Small intestine (tissue), 7 donors: Measurements from ENCODE around the gene TENM4. TPM values are rescaled to one million over a fixed set of nuclear protein-coding genes. Genes with fewer than 3 reads are reported as not detected.
A peak's percentile ranks its signal among the peaks of the same experiment; 100 is the strongest.

Experiments used
- DNase-seq, 2 donors: peaks; one replicate each; pipeline versions ENCODE4 v3.0.0 to v3.0.0-alpha.2; 2013
- FAIRE-seq: peaks from 2 replicates; lab custom pipeline; 2012; peaks lifted over from hg19 to GRCh38; lab: Jason Lieb, UNC
- H3K27ac ChIP-seq, 3 donors: one replicate each; pipeline ENCODE4 v1.5.1; 2013; ENCODE audit warnings: low read length in 2 of 3, mild to moderate bottlenecking in 2 of 3, control low read depth in 1 of 3, inconsistent platforms in 1 of 3, low read depth in 1 of 3, moderate library complexity in 1 of 3
- H3K27me3 ChIP-seq, 3 donors: one replicate each; pipeline ENCODE4 v1.6.1; 2013; ENCODE audit warnings: low read length in 3 of 3, inconsistent platforms in 1 of 3; ENCODE audit not compliant: control insufficient read depth in 3 of 3, insufficient read depth in 3 of 3
- H3K36me3 ChIP-seq, 3 donors: one replicate each; pipeline ENCODE4 v1.6.1; 2013; ENCODE audit warnings: low read length in 3 of 3, inconsistent platforms in 1 of 3, low read depth in 1 of 3, mild to moderate bottlenecking in 1 of 3, moderate library complexity in 1 of 3; ENCODE audit not compliant: control insufficient read depth in 3 of 3, insufficient read depth in 2 of 3
- H3K4me1 ChIP-seq, 3 donors: one replicate each; pipeline ENCODE4 v1.6.1; 2013; ENCODE audit warnings: low read length in 2 of 3, inconsistent platforms in 1 of 3, low read depth in 1 of 3, mild to moderate bottlenecking in 1 of 3, moderate library complexity in 1 of 3; ENCODE audit not compliant: control insufficient read depth in 3 of 3, insufficient read depth in 2 of 3
- H3K4me3 ChIP-seq, 3 donors: one replicate each; pipeline ENCODE4 v1.5.1; 2013; ENCODE audit warnings: low read length in 3 of 3, control low read depth in 1 of 3, inconsistent platforms in 1 of 3, low read depth in 1 of 3, mild to moderate bottlenecking in 1 of 3, moderate library complexity in 1 of 3
- H3K9me3 ChIP-seq, 2 donors: one replicate each; pipeline ENCODE4 v1.6.1; 2013; ENCODE audit warnings: low read depth in 1 of 2, low read length in 1 of 2; ENCODE audit not compliant: control insufficient read depth in 2 of 2, insufficient read depth in 1 of 2
- WGBS, 3 donors: extraction: QIAGEN DNeasy Blood & Tissue Kit; methylation state at CpG; one replicate each; pipeline ENCODE4 v1.1.7; 2013; 5-methylcytosine and 5-hydroxymethylcytosine counted together
- polyA plus RNA-seq, 4 donors: library from polyadenylated mRNA; stranded (reverse) in 3 of 4; unstranded in 1 of 4; fragments of 200-250 nt in 3 of 4; fragments of 120-200 nt in 1 of 4; gene quantifications; one replicate each; pipeline versions ENCODE4 v1.2.1 to v1.2.3, GENCODE V29; 2013
- donor health status: healthy with polysubstance abuse.
- donor health status: control.
- donor health status: control.
- donor health status: Bipolar disorder and iron deficiency.
- donor health status: healthy.

TENM4 gene
- polyA plus RNA-seq, 4 donors, result under 0.01 to 0.96 (median 0.31) TPM; not detected in 1

- Histone ChIP-seq H3K4me3 (no peak overlapping the region), H3K36me3 (no peaks in the 10 kb centered on the region), H3K27ac (no peak overlapping the region), H3K27me3 (no peaks in the 10 kb centered on the region), H3K9me3 (no peaks in the 10 kb centered on the region), H3K4me1 (peaks cover 0 to 13% (median 0%) of the 10 kb centered on the region in 3 donors)
- FAIRE-seq, result no peak
- 14 to 75% (median 44%) methylated on average over 7 of the region's 7 CpGs for WGBS, 3 donors
- DNase-seq, result peak in 1 of 2 donors; percentile 49
These were observed 361.8 kb downstream of the TENM4 start for GRCh38 chr11:79078999-79079398.

GRCh38 chr11:79078456-79078855 lies 362.4 kb downstream of the TENM4 start:
- FAIRE-seq (no peak), DNase-seq (no peak)
- 66 to 69% (median 68%) methylated on average over 2 of the region's 2 CpGs for WGBS, 3 donors

GRCh38 chr11:79077702-79078330 lies 363.0 kb downstream of the TENM4 start:
- Histone ChIP-seq H3K27me3 (no peaks in the 10 kb centered on the region), H3K36me3 (no peaks in the 10 kb centered on the region), H3K9me3 (no peaks in the 10 kb centered on the region), H3K27ac (no peak overlapping the region), H3K4me3 (no peak overlapping the region), H3K4me1 (peaks cover 0 to 13% (median 0%) of the 10 kb centered on the region in 3 donors)
- 55 to 74% (median 70%) methylated on average over 9 of the region's 9 CpGs for WGBS, 3 donors
- no peak for FAIRE-seq
- no peak for DNase-seq

More at GRCh38 chr11:79078456-79078855, 362.4 kb downstream of the TENM4 start:
- Histone ChIP-seq H3K4me1 (peaks cover 0 to 13% (median 0%) of the 10 kb centered on the region in 3 donors), H3K27ac (no peak overlapping the region), H3K36me3 (no peaks in the 10 kb centered on the region), H3K4me3 (no peak overlapping the region), H3K27me3 (no peaks in the 10 kb centered on the region), H3K9me3 (no peaks in the 10 kb centered on the region)

- no peak for FAIRE-seq
- Histone ChIP-seq H3K27ac (no peak overlapping the region), H3K27me3 (no peaks in the 10 kb centered on the region), H3K4me1 (peaks cover 0 to 13% (median 0%) of the 10 kb centered on the region in 3 donors), H3K4me3 (no peak overlapping the region), H3K9me3 (no peaks in the 10 kb centered on the region), H3K36me3 (no peaks in the 10 kb centered on the region)
- peak; percentile 38 to 41 for DNase-seq
- 51 to 71% (median 66%) methylated on average over 4 of the region's 4 CpGs for WGBS, 3 donors
These were observed 364.2 kb downstream of the TENM4 start for GRCh38 chr11:79076526-79077115.

GRCh38 chr11:79074547-79074946 lies 366.3 kb downstream of the TENM4 start:
- 88 to 93% (median 92%) methylated on average over 4 of the region's 4 CpGs for WGBS, 3 donors
- Histone ChIP-seq H3K4me1 (no peaks in the 10 kb centered on the region), H3K36me3 (no peaks in the 10 kb centered on the region), H3K9me3 (no peaks in the 10 kb centered on the region), H3K27me3 (no peaks in the 10 kb centered on the region), H3K27ac (no peak overlapping the region), H3K4me3 (no peak overlapping the region)
- no peak for DNase-seq
- no peak for FAIRE-seq

GRCh38 chr11:79071190-79071589 lies 369.6 kb downstream of the TENM4 start:
- H3K36me3 ChIP-seq, result no peaks in the 10 kb centered on the region
- H3K9me3 ChIP-seq, result no peaks in the 10 kb centered on the region
- DNase-seq, result no peak
- 84 to 99% (median 93%) methylated on average over 1 of the region's 1 CpG for WGBS, 3 donors
- H3K4me3 ChIP-seq, result no peak overlapping the region
- no peak overlapping the region for H3K27ac ChIP-seq
- FAIRE-seq, result no peak
- no peaks in the 10 kb centered on the region for H3K4me1 ChIP-seq
- H3K27me3 ChIP-seq, result no peaks in the 10 kb centered on the region

GRCh38 chr11:79070518-79070917 lies 370.3 kb downstream of the TENM4 start:
- no peak for DNase-seq
- WGBS, 3 donors, result 75 to 91% (median 87%) methylated on average over 4 of the region's 4 CpGs
- H3K9me3 ChIP-seq, result no peaks in the 10 kb centered on the region
- H3K27ac ChIP-seq, result no peak overlapping the region
- no peak for FAIRE-seq
- H3K36me3 ChIP-seq, result no peaks in the 10 kb centered on the region
- no peaks in the 10 kb centered on the region for H3K4me1 ChIP-seq
- H3K27me3 ChIP-seq, result no peaks in the 10 kb centered on the region
- no peak overlapping the region for H3K4me3 ChIP-seq

GRCh38 chr11:79069504-79069903 lies 371.3 kb downstream of the TENM4 start:
- no peak overlapping the region for H3K4me3 ChIP-seq
- H3K4me1 ChIP-seq, result no peaks in the 10 kb centered on the region
- H3K27me3 ChIP-seq, result no peaks in the 10 kb centered on the region
- no peaks in the 10 kb centered on the region for H3K36me3 ChIP-seq
- DNase-seq (no peak), FAIRE-seq (no peak)
- no peaks in the 10 kb centered on the region for H3K9me3 ChIP-seq
- WGBS, 3 donors, result 93 to 96% (median 96%) methylated on average over 29 to 30 of the region's 30 CpGs
- no peak overlapping the region for H3K27ac ChIP-seq
